ENCODE measurements around the gene SLC44A5.
"Not testable (repeated sequence)": the region's sequence is repeated elsewhere in the genome, so short reads cannot be mapped to it uniquely, and the experiment has no call there.

Gene SLC44A5

GRCh38 chr1:75611014-75611413, at the start of gene SLC44A5:
Gene SLC44A5, minus strand, starts transcription at chr1:75611114. Its CDS starts 69,667 bp downstream, at chr1:75541447.
- DNase-seq (ENCODE audit: low read depth in 2 of 2): no peak
- TF ChIP-seq CTCF (IDR thresholded peaks at IDR 0.05; ENCODE audit: low read depth, low read length): no peak
- H3K4me3 ChIP-seq (replicated peaks in 1 of 2; ENCODE audit: low read depth in 2 of 2, low read length in 2 of 2): no peak within 1 kb of the TSS

DNA sequence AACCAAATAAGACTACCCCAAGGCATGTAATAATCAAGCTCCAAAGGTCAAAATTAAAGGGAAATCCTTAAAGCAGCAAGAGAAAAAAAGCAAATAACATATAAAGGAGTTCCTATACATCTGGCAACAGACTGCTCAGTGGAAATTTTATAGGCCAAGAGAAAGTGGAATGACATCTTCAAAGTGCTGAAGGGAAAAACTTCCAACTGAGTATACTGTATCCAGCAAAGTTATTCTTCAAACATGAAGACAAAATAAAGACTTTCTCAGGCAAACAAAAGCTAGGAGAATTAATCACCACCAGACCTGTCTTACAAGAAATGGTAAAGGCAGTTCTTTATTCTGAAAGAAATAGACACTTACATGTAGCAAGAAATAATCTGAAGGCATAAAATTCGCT, 45.0 kb upstream of the SLC44A5 start:
- H3K4me3 ChIP-seq (replicated peaks in 1 of 2; ENCODE audit: low read depth in 2 of 2, low read length in 2 of 2): no peak overlapping the region
- no peak for DNase-seq (ENCODE audit: low read depth in 2 of 2)
- no peak for TF ChIP-seq CTCF (IDR thresholded peaks at IDR 0.05; ENCODE audit: low read depth, low read length)

DNA sequence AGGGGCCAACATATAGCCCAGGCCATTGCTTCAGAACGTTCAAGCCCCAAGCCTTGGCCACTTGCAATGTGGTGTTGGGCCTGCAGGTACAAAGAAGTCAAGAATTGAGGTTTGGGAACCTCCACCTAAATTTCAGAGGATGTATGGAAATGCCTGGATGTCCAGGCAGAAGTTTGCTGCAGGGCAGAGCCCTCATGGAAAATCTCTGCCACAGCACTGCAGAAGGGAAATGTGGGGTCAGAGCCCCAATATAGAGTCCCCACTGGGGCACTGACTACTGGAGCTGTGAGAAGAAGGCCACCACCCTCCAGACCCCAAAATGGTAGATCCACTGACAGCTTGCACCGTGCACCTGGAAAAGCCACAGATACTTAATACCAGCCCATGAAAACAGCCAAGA, 36.3 kb upstream of the SLC44A5 start:
- H3K4me3 ChIP-seq (replicated peaks in 1 of 2; ENCODE audit: low read depth in 2 of 2, low read length in 2 of 2); DNase-seq (ENCODE audit: low read depth in 2 of 2): not testable (repeated sequence)

DNA sequence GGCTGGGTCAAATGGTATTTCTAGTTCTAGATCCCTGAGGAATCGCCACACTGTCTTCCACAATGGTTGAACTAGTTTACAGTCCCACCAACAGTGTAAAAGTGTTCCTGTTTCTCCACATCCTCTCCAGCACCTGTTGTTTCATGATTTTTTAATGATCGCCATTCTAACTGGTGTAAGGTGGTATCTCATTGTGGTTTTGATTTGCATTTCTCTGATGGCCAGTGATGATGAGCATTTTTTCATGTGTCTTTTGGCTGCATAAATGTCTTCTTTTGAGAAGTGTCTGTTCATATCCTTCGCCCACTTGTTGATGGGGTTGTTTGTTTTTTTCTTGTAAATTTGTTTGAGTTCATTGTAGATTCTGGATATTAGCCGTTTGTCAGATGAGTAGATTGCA, 34.2 kb upstream of the SLC44A5 start:
- H3K4me3 ChIP-seq (replicated peaks in 1 of 2; ENCODE audit: low read depth in 2 of 2, low read length in 2 of 2); DNase-seq (ENCODE audit: low read depth in 2 of 2): not testable (repeated sequence)

GRCh38 chr1:75643460-75643859, 32.5 kb upstream of the SLC44A5 start:
- H3K4me3 ChIP-seq (replicated peaks in 1 of 2; ENCODE audit: low read depth in 2 of 2, low read length in 2 of 2): no peak overlapping the region
- DNase-seq (ENCODE audit: low read depth in 2 of 2): peak; percentile 1 to 12
- no peak for TF ChIP-seq CTCF (IDR thresholded peaks at IDR 0.05; ENCODE audit: low read depth, low read length)

DNA sequence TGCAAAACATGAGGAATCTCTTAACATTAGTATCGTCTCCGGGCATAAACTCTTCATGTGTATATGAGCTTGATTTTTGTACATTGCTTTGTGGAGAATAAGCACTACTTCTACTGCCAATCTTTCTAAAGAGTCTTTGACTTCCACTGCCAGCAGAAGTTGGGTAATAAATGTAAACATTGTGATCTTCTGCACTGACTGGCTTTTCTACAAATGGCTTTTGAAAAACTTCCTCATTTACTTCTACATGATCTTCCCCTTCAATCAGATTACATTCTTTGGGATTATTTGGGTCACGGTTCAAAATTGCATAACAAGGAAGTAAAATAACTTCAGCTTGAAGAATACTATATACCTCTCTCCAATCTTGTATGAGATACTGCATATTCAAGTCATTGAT, 30.4 kb upstream of the SLC44A5 start:
- TF ChIP-seq CTCF (IDR thresholded peaks at IDR 0.05; ENCODE audit: low read depth, low read length): no peak
- no peak for DNase-seq (ENCODE audit: low read depth in 2 of 2)
- no peak overlapping the region for H3K4me3 ChIP-seq (replicated peaks in 1 of 2; ENCODE audit: low read depth in 2 of 2, low read length in 2 of 2)

DNA sequence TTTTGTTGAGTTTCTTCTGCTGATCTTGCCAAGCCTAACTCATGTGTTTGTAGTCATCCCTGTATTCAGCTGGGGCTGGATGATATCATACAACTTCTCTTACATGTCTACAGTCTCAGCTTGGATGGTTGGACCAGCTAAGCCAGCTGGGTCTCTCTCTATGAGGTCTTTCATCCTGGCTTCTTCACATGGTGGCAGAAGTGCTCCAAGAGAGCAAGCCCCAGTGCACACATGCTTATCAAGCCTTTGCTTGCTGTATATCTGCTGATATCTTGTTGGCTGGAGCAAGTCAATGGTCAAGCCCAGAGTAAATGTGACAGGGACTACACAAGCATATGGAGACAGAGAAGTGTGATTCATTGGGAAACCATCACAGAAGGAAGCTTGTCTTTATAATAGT, 29.2 kb upstream of the SLC44A5 start:
- H3K4me3 ChIP-seq (replicated peaks in 1 of 2; ENCODE audit: low read depth in 2 of 2, low read length in 2 of 2): no peak overlapping the region
- TF ChIP-seq CTCF (IDR thresholded peaks at IDR 0.05; ENCODE audit: low read depth, low read length): no peak
- DNase-seq (ENCODE audit: low read depth in 2 of 2): no peak

- TF ChIP-seq CTCF (IDR thresholded peaks at IDR 0.05; ENCODE audit: low read depth, low read length): peak; percentile 75
- DNase-seq (ENCODE audit: low read depth in 2 of 2): peak; percentile 58 to 62
- H3K4me3 ChIP-seq (replicated peaks in 1 of 2; ENCODE audit: low read depth in 2 of 2, low read length in 2 of 2): no peak overlapping the region
These were observed 21.5 kb upstream of the SLC44A5 start for GRCh38 chr1:75632350-75632949.
